Globus pallidus (tissue), 1 donor: ENCODE measurements around the gene HCFC1.

Experiments used
- DNase-seq: peaks from one replicate; pipeline ENCODE4 v3.0.0-alpha.2; 2015; ENCODE audit warnings: low spot score

The HCFC1 gene

GRCh38 chrX:153971450-153972367 lies at the start of gene HCFC1:
Gene HCFC1 (minus strand): TSS chrX:153971818. CDS start chrX:153970840, 978 bp downstream.
- DNase-seq: peak; percentile 88

GRCh38 chrX:154021131-154021611 lies 49.6 kb upstream of the HCFC1 start:
- DNase-seq: no peak

- DNase-seq: no peak
These were observed 49.0 kb upstream of the HCFC1 start for GRCh38 chrX:154020536-154021115.

GRCh38 chrX:154019633-154020528 lies 48.3 kb upstream of the HCFC1 start, which contains the start of gene IRAK1:
Gene IRAK1 (minus strand): TSS chrX:154019902. CDS start chrX:154019812, 90 bp downstream.
- DNase-seq: peak; percentile 47

GRCh38 chrX:154019061-154019621 lies 47.5 kb upstream of the HCFC1 start:
- DNase-seq: no peak

- no peak for DNase-seq
These were observed 47.0 kb upstream of the HCFC1 start for GRCh38 chrX:154018518-154019060.

- no peak for DNase-seq
These were observed 46.3 kb upstream of the HCFC1 start for GRCh38 chrX:154017766-154018517.

GRCh38 chrX:154016366-154017076 lies 44.9 kb upstream of the HCFC1 start:
- DNase-seq: no peak

GRCh38 chrX:154015581-154016264 lies 44.1 kb upstream of the HCFC1 start:
- no peak for DNase-seq

- DNase-seq: no peak
These were observed 43.1 kb upstream of the HCFC1 start for GRCh38 chrX:154014429-154015380.

- peak; percentile 49 for DNase-seq
These were observed 42.2 kb upstream of the HCFC1 start for GRCh38 chrX:154013614-154014360.

- peak; percentile 45 for DNase-seq
These were observed 41.4 kb upstream of the HCFC1 start for GRCh38 chrX:154013001-154013421.

- DNase-seq: peak; percentile 64
These were observed 40.8 kb upstream of the HCFC1 start for GRCh38 chrX:154012336-154012991.

- DNase-seq: no peak
These were observed 40.0 kb upstream of the HCFC1 start for GRCh38 chrX:154011376-154012335.

GRCh38 chrX:154010330-154011087 lies 38.9 kb upstream of the HCFC1 start:
- DNase-seq: no peak
